Transverse colon (tissue), 4 donors: ENCODE data around the gene CAPN12. TPM values are rescaled to one million over a fixed set of nuclear protein-coding genes. Genes with fewer than 3 reads are reported as not detected.

Experiments used
- DNase-seq: peaks from one replicate; pipeline ENCODE4 v3.0.0-alpha.2; 2019
- H3K27ac ChIP-seq, 4 donors: fragments of 200-600 bp; sonication (generic); 2 replicates each; pipeline ENCODE4 v1.5.1; 2016 to 2018; ENCODE audit warnings: inconsistent platforms in 4 of 4
- H3K27me3 ChIP-seq: fragments of 200-600 bp; sonication (generic); 2 replicates; pipeline ENCODE4 v1.5.1; 2017; ENCODE audit warnings: inconsistent platforms
- H3K36me3 ChIP-seq, 4 donors: fragments of 200-600 bp; sonication (generic); 2 replicates each; pipeline ENCODE4 v1.5.1; 2017 to 2019; ENCODE audit warnings: inconsistent platforms in 4 of 4
- H3K4me1 ChIP-seq, 4 donors: fragments of 200-600 bp; sonication (generic); 2 replicates each; pipeline ENCODE4 v1.5.1; 2017 to 2020; ENCODE audit warnings: inconsistent platforms in 4 of 4
- H3K4me3 ChIP-seq, 4 donors: fragments of 200-600 bp; sonication (generic); 1 replicate in 1 of 4; 2 replicates in 3 of 4; pipeline versions ENCODE4 v1.5.1 to v1.6.1; 2017 to 2019; ENCODE audit warnings: inconsistent platforms in 4 of 4
- H3K9me3 ChIP-seq, 2 donors: fragments of 200-600 bp; sonication (generic); 2 replicates each; pipeline ENCODE4 v1.5.1; 2017 to 2019; ENCODE audit warnings: inconsistent platforms in 2 of 2
- CTCF ChIP-seq, 5 experiments: fragments of 200-600 bp in 3 of 5; fragments of 450-650 bp in 2 of 5; sonication (generic) in 3 of 5; IDR thresholded peaks; 1 replicate in 2 of 5; 2 replicates in 3 of 5; pipeline ENCODE4 v1.5.1; 2016 to 2017; ENCODE audit warnings: antibody characterized with exemption in 5 of 5, inconsistent platforms in 3 of 5, mild to moderate bottlenecking in 2 of 5, moderate library complexity in 1 of 5
- EP300 ChIP-seq: sonication (generic); formaldehyde crosslinking; IDR thresholded peaks from one replicate; pipeline ENCODE4 v1.6.1; 2017; ENCODE audit warnings: antibody characterized with exemption, low read depth
- POLR2A ChIP-seq: fragments of 450-650 bp; IDR thresholded peaks from one replicate; pipeline ENCODE4 v1.6.1; 2016; ENCODE audit warnings: antibody characterized with exemption, mild to moderate bottlenecking, moderate library complexity
- POLR2AphosphoS5 ChIP-seq, 3 donors: sonication (generic); formaldehyde crosslinking; IDR thresholded peaks; one replicate each; pipeline ENCODE4 v1.6.1; 2016; ENCODE audit warnings: antibody characterized with exemption in 3 of 3
- WGBS, 2 donors: methylation state at CpG; one replicate each; pipeline ENCODE4 v1.1.5; 2018; ENCODE audit warnings: low coverage in 1 of 2; 5-methylcytosine and 5-hydroxymethylcytosine counted together
- in situ Hi-C, 4 donors: fragments of 200-750 bp; cut with MboI; loops; one replicate each; pipeline versions ENCODE4 v1.15.0 to v1.15.1; 2017; ENCODE audit warnings: low sequenced_read_pairs in 3 of 4, low pct_ligation_motif_present in 1 of 4, low pct_unique_long_range_greater_than_20kb in 1 of 4
- intact Hi-C: fragments of 100-400 bp; cut with DNase I; formaldehyde crosslinking; loops from one replicate; pipeline ENCODE4 v1.15.1; 2023; ENCODE audit warnings: low total_unique reads
- total RNA-seq, 4 donors: library from RNA; depleted of rRNA; stranded (reverse); fragments of >200 nt; gene quantifications; one replicate each; pipeline ENCODE4 v1.1.0, GENCODE V29; 2016

CAPN12 gene
- total RNA-seq, 4 donors from 2014 or later = 2.6 to 44.8 (median 14.4) TPM; not detected in 1

DNA sequence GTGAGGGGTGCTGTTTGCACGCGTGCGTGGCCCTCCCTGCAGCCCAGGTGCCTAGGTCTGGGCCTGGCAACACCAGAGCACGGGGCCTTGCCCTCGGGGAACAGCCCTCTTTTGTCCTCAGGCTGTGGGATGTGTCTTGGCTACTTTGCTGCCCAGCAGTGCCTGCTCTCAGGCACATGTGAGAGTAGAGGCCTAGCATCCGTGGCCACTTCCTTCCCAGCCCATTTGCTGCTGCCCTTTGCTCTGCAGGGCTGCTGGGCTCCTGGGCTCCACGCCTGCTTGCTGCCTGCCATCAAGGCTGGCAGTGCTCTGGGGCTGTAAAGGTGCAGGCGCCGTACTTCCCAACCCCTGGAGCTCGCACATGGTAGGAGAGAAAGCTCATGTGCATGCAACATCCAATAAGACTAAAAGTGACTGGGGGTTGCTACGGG is 46.6 kb downstream of the CAPN12 start:
- H3K36me3 ChIP-seq = peaks cover 0 to 7% (median 0%) of the 10 kb centered on the region in 4 donors
- H3K27ac ChIP-seq = peak overlapping the region; percentile 87 to 94 (median 92)
- no peaks in the 10 kb centered on the region for H3K27me3 ChIP-seq
- no peak for DNase-seq
- 73% methylated on average over 11 of the region's 11 CpGs; no CpG with 5 or more reads in 1 of the 2 donors for WGBS, 2 donors
- TF ChIP-seq POLR2A (no peak), CTCF (IDR thresholded peaks at IDR 0.05) (no peak), EP300 (no peak), POLR2AphosphoS5 (IDR thresholded peaks at IDR 0.05) (no peak)
- H3K9me3 ChIP-seq = no peaks in the 10 kb centered on the region
- H3K4me3 ChIP-seq = no peak overlapping the region
- intact Hi-C loops (no loop called here), in situ Hi-C loops (no loop called here)
- H3K4me1 ChIP-seq = peaks cover 43 to 97% (median 89%) of the 10 kb centered on the region in 4 donors

DNA sequence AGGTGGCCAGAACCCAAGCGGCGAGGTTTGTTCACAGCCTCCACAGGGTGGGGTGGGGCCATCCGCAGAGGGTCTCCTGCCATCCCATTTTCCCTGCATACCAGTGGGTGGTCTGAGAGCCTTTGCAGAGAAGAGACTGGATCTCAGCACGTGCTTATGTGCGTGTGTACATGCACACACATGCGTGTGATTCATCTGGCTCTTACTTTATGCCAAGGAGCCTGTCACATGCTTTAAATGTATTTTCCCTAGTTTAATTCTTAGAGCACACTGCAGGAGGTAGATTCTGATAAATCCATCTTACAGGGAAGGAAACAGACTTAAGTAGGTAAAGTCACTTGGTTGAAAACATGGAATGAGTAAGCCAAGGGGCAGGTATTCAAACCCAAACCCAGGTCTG is 47.1 kb downstream of the CAPN12 start:
- Histone ChIP-seq H3K9me3 (no peaks in the 10 kb centered on the region), H3K27me3 (no peaks in the 10 kb centered on the region), H3K4me1 (peaks cover 48 to 100% (median 93%) of the 10 kb centered on the region in 4 donors), H3K4me3 (no peak overlapping the region), H3K36me3 (peaks cover 0 to 2% (median 0%) of the 10 kb centered on the region in 4 donors), H3K27ac (peak overlapping the region; percentile 87 to 94 (median 92))
- intact Hi-C loops = no loop called here
- WGBS, 2 donors = 91 to 100% methylated on average over 4 to 6 of the region's 6 CpGs
- TF ChIP-seq EP300 (no peak), POLR2A (no peak), CTCF (IDR thresholded peaks at IDR 0.05) (no peak), POLR2AphosphoS5 (IDR thresholded peaks at IDR 0.05) (no peak)
- in situ Hi-C loops = no loop called here
- no peak for DNase-seq

GRCh38 chr19:38696729-38697055 is 47.6 kb downstream of the CAPN12 start:
- Histone ChIP-seq H3K27ac (peak overlapping the region; percentile 87 to 94 (median 92)), H3K4me3 (no peak overlapping the region), H3K4me1 (peaks cover 48 to 100% (median 97%) of the 10 kb centered on the region in 4 donors), H3K9me3 (no peaks in the 10 kb centered on the region), H3K27me3 (no peaks in the 10 kb centered on the region), H3K36me3 (no peaks in the 10 kb centered on the region)
- WGBS, 2 donors = 94 to 100% methylated on average over 2 to 6 of the region's 6 CpGs
- intact Hi-C loops (no loop called here), in situ Hi-C loops (no loop called here)
- no peak for DNase-seq
- TF ChIP-seq POLR2A (no peak), POLR2AphosphoS5 (IDR thresholded peaks at IDR 0.05) (no peak), EP300 (no peak), CTCF (IDR thresholded peaks at IDR 0.05) (no peak)

DNA sequence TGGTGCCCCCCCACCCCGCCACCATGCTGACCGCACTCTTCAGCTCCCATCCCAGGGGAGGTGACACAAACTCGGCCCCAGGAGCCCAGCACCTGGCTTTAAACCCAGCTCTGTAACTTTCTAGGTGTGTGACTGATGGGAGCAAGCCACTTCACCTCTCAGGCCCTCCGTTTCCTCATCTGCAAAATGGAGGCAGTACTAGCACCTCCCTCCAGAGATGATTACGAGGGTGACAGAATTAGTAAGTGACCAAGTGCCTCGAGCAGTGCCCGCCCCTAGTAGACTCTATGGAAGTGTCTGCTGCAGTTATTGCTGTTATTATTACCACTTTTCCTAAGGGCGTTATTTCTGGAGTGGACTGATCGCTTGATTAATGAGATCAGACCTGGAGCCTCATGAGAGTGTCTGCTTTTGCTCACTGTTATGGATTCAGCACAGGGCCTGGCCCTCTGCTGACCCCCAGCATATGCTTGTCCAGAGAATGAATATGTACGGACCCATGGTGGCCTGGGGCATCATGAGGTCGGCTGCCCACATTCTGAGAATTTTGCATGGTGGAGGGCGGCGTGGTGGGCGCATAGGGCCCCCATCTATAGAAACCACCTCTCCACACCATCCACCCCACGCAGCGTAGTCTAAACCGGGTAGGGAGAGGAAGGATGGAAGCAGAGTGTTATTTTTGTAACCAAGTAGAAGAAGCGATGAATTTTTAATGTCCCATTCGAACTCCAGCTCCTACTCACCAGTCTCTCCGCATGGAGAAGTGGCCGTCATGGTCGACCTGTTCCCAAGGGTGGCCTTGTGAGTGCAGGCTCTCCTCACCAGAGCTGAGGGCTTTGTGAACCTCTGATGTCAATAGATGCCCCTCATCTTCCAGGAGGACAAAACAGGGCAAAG is 48.2 kb downstream of the CAPN12 start:
- Histone ChIP-seq H3K27ac (peak overlapping the region; percentile 87 to 94 (median 92)), H3K4me1 (peaks cover 50 to 99% (median 95%) of the 10 kb centered on the region in 4 donors), H3K27me3 (no peaks in the 10 kb centered on the region), H3K4me3 (no peak overlapping the region), H3K9me3 (no peaks in the 10 kb centered on the region), H3K36me3 (no peaks in the 10 kb centered on the region)
- in situ Hi-C loops (no loop called here), intact Hi-C loops (no loop called here)
- TF ChIP-seq EP300 (no peak), POLR2AphosphoS5 (IDR thresholded peaks at IDR 0.05) (no peak), CTCF (IDR thresholded peaks at IDR 0.05) (no peak), POLR2A (no peak)
- WGBS, 2 donors = 81% methylated on average over 22 of the region's 22 CpGs; no CpG with 5 or more reads in 1 of the 2 donors
- DNase-seq = no peak
